Stimulated activated CD4-positive, alpha-beta T cell treated with anti-CD3 and anti-CD28 coated beads, Interleukin-12 subunit alpha, Interleukin-12 subunit beta, amount 100 ng/mL, for 48 hours (primary cell): ENCODE results near the gene NUP188.
A peak's percentile ranks its signal among the peaks of the same experiment; 100 is the strongest.

Source experiments
- DNase-seq, 3 donors: peaks; one replicate each; pipeline ENCODE4 v3.0.0-alpha.2; 2020; ENCODE audit warnings: low read depth in 2 of 3, low spot score in 1 of 3

NUP188 gene

DNA sequence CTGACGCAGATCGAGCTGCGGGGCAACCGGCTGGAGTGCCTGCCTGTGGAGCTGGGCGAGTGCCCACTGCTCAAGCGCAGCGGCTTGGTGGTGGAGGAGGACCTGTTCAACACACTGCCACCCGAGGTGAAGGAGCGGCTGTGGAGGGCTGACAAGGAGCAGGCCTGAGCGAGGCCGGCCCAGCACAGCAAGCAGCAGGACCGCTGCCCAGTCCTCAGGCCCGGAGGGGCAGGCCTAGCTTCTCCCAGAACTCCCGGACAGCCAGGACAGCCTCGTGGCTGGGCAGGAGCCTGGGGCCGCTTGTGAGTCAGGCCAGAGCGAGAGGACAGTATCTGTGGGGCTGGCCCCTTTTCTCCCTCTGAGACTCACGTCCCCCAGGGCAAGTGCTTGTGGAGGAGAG is 31.3 kb upstream of the NUP188 start:
- DNase-seq = no peak

DNA sequence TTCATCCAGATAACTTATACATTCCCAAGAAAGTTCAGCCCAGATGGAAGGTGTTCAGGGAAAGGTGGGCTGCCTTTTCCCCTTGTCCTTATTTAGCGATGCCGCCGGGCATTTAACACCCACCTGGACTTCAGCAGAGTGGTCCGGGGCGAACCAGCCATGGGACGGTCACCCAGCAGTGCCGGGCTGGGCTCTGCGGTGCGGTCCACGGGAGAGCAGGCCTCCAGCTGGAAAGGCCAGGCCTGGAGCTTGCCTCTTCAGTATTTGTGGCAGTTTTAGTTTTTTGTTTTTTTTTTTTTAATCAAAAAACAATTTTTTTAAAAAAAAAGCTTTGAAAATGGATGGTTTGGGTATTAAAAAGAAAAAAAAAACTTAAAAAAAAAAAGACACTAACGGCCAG is 30.8 kb upstream of the NUP188 start:
- no peak for DNase-seq

DNA sequence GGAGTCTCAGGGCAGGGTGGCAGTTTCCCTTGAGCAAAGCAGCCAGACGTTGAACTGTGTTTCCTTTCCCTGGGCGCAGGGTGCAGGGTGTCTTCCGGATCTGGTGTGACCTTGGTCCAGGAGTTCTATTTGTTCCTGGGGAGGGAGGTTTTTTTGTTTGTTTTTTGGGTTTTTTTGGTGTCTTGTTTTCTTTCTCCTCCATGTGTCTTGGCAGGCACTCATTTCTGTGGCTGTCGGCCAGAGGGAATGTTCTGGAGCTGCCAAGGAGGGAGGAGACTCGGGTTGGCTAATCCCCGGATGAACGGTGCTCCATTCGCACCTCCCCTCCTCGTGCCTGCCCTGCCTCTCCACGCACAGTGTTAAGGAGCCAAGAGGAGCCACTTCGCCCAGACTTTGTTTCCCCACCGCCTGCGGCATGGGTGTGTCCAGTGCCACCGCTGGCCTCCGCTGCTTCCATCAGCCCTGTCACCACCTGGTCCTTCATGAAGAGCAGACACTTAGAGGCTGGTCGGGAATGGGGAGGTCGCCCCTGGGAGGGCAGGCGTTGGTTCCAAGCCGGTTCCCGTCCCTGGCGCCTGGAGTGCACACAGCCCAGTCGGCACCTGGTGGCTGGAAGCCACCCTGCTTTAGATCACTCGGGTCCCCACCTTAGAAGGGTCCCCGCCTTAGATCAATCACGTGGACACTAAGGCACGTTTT is 30.2 kb upstream of the NUP188 start:
- DNase-seq = no peak

DNA sequence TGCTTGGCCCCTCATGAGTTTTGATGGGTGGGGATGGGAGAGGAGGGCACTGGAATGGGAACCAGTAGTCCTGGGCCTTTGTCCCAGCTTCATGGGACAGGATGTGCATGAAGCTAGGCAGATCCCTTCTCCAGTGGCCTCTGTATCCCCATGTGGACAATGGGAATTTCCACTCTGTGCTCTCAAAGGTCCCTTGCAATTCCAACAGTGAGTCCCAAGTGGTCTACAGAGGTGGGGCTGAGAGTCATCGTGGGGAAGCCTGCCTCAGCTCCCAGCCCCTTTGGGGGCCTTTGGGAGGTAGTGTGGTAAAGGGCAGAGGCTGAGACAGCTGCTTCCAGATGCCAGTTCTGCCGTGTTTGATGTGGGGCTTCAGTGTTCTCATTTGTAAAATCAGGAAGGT is 28.6 kb upstream of the NUP188 start:
- DNase-seq = no peak

DNA sequence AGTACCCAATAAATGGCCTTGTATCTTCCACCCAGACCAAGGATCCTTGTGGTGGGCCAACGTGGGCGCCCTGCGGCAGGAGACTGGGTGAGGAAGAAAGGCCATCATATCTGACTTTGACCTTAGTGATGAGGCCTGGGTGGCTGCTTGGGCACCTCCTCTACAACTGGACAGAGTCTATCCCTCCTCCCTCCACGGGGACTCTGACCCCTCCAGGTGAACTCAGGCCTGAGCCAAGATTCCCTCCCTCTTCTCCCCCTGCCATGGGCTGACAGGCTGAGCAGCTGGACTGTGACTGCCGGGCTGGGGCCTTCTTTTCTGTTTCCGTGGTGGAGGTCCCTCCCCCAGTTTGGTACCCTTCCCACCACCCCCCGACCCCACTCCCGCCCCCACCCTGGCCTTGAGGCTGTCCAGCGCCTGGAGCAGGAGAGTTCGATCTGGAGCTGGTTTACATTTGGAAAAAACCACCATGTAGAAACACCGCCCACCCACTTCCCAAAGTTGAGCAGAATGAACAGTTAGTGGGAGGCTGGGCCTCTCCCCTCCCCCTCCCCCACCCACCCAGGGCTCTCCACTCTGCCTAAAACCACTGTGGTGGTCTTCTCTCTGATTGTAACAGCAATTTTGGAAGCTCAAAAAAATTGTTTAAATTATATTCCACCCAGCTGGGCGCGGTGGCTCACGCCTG is 28.0 kb upstream of the NUP188 start:
- no peak for DNase-seq

DNA sequence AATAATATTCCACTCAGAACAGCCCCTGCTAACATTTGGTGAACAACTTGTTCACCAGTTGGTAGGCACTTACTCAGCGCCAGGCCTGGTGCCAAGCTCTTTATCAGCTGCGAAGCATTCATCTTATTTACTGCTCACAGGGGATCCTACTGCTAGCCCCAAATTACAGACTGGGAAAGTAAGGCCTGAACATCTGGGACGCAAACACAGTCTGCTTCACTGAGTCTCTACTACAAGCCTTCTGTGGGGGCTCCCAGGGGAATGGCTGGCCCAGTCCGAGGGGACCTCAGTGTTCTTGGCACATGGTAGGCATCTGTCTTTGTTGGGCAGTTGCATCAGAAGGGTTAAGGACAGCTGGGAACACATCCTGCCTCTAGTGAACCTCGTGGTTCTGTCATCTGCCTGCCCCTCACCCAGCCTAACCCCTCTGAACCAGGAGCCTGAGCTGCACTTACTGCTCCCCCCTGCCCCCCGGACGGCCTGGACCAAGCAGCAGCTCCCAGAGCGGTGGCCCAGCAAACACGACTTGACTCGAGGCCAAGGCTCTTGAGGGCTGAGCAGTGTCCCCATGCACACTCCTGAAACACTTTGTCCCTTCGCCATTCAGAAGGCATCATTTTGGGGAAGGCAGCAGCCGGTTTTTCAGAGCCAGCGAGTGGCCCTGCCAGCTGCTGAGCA is 27.0 kb upstream of the NUP188 start, which contains the start of gene PHYHD1:
Gene PHYHD1 (plus strand): TSS at position 602 of the 678 bp plus-strand sequence. CDS start 1,342 bp downstream, outside the sequence.
- no peak for DNase-seq

DNA sequence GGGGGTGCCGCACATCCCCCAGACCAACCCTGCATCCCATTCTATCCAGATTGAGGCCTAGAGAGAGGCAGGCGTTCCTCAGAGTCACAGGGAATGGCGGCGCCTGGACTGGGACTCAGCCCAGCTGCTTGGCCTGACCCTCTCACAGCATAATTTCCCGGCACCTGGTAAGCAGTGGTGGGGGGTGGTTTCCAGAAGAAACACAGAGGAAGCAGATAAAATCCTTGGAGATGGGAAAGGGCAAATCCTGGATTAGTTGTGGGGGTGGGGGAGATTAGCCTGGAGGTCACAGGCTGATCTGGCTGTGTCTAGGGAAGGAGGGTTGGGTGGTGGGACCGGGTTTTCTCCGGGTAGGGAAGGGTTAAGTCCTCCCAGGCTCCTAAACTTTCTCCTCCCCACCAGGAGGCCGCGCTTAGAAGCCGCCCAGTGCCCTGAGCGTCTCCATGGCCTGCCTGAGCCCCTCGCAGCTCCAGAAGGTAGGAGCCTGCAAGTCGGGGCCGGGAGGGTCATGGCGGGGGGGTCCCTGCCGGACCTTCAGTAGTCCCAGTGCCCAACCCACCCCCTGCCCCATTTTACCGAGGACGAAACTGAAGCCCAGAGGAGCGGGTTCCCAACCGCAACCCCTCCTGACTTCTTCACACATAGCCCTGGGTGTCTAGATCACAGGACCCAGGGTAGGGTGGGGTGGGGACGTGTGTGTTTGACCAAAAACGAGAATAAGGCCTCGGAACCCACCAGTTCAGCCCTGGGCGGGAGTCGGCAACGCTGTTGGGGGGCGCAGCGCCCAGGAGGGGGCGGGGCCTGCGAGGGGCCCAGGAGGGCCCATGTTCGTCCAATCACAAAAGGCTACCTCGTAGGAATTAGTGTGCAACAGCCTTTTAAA is 25.4 kb upstream of the NUP188 start:
- no peak for DNase-seq

DNA sequence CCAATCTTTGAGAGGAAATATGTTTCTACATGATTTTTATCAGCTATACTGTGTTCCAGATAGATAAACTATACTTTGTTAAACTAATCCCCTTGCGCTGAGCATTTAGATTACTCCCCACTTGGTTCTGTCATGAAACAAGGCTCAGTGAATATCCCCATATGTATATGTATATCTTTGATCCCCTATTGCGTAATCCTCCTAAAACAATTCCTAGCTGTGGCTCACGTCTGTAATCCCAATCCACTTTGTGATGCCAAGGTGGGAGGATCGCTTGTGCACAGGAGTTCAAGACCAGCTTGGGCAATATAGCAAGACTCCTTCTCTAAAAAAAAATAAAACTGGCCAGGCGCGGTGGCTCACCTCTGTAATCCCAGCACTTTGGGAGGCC is 24.0 kb upstream of the NUP188 start:
- no peak for DNase-seq

DNA sequence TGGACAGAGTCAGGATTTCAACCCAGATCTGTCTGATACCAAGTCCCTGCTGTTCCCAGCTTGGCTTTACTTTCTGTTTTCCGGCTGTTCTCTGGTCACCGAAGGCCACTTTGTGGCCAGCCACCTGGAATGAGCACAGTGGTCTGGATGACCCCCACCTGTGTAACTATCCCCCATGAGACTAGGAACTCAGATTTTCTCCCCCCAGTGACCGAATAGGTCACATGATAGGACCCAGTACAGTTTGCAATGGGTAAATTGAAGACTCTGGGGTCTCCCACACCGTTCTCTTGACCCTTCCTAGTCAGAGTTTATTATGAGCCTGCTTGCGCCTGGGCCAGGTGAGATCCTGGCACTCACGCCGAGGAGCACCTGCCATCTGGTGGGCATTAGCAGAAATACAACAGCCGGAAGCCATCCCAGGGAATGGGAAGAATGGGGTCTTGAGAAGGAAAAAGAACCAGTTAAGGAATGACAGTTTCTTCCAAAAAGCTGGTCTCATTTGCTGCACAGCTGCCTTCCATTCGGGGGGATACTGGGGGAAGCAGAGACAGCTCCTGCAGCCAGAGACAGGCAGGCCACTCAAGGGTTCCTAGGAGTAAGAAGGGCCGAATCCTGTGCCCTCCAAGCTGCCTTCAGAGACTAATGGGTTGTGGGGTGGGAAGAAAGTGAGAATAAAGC is 19.6 kb upstream of the NUP188 start:
- peak; percentile 16 to 44 (median 28) for DNase-seq

DNA sequence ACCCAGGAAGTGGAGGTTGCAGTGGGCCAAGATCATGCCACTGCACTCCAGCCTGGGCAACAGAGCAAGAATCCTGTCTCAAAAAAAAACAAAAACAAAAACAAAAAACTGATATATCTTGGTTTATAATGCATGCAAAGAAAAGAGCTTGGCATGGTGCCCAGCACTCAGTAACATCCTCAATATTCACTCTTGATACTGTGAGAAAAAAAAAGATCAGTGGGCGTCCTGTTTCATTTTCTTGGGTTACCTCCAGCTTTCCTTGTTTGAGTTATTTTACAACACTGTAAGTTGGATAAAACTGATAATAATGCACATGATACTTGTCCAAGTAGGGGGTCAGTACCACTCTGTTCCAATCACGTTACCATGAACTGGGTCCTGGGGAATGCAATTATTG is 18.9 kb upstream of the NUP188 start:
- DNase-seq = no peak

DNA sequence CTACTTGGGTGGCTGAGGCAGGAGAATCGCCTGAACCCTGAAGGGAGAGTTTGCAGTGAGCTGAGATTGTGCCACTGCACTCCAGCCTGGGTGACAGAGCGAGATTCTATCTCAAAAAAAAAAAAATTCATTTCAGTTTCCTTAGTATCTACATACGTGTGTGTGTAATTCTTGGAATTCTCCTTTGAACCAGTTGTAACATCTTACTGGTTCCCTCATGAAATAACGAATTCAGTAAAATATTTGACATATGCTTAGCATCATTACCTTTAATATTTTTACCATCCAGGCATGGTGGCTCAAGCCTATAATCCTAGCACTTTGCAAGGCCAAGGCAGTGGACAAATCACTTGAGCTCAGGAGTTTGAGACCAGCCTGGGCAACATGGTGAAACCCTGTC is 17.9 kb upstream of the NUP188 start:
- no peak for DNase-seq

DNA sequence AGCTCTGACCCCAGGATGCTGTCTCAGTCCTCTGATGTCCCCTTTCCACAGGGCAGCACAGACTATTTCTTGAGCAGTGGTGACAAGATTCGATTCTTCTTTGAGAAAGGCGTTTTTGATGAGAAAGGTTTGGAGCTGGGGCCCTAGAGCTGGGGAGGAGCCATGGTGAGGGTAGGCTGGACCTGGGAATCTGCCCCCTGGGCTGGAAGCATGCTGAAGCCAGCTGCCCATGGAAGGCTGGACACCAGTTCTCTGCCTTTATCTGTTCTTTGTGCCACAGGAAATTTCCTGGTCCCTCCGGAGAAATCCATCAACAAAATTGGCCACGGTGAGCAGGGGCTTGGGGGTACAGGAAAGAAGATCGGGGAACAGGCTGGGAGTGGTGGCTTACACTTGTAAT is 13.8 kb upstream of the NUP188 start:
- no peak for DNase-seq

DNA sequence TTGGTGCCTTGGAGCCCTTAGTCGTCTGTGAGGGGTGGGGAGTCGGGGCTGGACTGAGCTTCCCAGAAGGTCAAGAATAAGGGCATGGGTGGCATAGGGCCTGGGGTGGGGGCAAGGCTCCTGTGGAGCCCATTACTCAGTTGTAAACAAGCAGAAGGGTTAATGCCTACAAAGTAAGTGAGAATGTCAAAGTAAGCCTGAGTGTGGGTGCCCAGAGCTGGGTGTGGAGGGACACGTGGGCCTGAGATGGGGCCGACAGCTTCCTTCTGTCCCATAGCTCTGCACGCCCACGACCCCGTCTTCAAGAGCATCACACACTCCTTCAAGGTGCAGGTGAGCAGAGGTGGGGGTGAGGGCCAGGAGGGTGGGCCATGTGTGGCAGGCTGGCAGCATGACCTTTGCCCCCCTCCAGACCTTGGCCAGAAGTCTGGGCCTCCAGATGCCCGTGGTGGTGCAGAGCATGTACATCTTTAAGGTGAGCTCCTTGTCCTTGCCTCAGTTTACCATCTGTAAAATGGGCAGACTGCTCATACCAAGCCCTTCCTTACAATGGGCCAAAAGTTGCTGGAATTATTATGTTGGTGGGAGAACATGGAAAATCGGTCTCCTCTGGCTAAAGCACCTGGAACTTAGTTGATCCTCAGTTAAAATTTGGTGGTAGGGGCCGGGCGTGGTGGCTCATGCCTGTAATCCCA is 11.2 kb upstream of the NUP188 start:
- DNase-seq = no peak

DNA sequence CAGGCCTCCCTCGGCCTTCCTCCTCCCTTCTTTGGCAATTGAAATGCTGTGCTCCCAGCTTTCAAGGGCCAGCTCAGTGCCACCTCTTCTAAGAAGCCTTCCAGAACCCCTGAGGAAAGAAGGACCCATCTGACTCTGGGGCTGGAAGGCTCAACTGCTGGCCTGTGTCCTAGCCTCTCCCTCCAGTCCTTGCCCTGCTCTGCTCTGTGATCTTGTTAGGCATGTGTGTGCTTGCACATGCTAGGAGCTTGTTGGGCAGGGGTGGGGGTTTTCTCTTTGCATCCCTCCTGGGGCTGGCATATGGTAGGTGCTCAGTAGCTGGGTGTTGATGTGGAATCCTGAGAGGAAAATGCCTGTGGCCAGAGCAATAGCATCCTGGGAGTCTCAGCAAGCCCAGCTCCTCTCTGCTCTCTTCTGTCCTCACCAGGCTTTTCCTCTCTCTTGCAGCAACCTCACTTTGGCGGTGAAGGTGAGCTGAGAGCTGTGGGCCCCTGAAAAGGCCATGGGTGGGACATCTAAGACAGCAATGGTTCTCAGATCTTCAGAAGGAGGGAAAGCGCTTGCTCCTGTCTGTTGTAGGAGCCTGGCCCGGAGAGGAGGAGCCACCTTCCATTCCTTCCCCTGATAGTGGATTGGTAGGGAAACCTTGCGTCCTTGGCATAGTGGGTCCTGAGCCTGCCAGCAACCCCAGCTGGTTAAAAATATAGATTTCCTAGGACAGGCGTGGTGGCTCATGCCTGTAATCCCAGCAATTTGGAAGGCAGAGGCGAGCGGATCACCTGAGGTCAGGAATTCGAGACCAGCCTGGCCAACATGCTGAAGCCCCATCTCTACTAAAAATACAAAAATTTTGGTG is 10.0 kb upstream of the NUP188 start:
- no peak for DNase-seq

DNA sequence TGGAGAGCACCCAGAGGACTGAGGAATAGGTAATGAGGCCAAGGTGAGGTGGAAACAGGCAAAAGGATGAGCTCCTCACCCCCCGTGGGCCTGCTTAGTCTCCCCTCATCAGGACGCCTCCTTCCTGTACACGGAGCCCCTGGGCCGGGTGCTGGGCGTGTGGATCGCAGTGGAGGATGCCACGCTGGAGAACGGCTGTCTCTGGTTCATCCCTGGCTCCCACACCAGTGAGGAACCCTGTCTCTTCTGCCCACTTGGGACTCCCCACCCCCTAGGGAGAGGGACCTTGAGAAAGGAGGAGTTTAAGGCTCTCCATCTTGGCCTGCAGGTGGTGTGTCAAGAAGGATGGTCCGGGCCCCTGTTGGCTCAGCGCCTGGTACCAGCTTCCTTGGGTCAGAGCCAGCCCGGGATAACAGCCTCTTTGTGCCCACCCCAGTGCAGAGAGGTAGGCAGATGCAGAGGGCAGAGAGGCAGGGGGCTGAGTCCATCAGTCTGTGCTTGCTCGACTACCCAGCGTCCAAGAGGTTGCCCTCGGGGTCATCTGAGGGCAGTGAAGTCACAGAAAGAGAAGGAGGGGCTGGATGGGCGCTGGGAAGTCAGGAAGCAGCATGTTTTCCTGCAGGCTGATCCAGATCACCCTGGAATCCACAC is 7.1 kb upstream of the NUP188 start:
- no peak for DNase-seq

DNA sequence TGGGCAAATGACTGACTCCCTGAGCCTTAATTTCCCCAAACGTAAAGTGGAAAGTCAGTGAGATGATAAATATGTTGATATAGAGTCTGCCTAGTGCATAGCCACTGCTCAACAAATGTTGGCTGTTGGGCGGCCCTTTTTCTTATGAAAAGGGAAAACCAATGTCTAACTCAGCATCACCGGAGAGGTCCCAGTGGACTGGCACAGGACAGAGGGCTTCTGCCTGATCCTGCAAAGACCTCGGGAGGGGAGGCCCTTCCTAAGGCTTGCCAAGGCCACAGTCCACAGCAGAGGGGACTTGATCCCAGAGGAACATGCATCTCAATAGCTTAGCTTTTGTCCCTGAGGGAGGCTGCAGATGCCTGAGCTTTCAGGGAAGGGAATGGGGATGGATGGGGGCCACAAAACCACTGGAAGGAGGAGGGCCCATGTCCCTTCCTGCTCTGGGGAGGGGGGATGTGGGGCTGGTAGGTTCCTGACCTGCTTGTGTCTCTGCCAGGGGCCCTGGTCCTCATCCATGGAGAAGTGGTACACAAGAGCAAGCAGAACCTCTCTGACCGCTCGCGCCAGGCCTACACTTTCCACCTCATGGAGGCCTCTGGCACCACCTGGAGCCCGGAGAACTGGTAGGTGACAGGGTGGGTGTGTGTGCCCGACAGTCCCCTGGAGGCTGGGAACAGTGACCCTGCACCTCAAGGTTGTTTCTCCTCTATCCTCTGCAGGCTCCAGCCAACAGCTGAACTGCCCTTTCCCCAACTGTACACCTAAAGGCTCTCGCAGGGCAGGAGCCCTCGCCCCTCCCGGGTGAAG is 6.3 kb upstream of the NUP188 start:
- DNase-seq = no peak

DNA sequence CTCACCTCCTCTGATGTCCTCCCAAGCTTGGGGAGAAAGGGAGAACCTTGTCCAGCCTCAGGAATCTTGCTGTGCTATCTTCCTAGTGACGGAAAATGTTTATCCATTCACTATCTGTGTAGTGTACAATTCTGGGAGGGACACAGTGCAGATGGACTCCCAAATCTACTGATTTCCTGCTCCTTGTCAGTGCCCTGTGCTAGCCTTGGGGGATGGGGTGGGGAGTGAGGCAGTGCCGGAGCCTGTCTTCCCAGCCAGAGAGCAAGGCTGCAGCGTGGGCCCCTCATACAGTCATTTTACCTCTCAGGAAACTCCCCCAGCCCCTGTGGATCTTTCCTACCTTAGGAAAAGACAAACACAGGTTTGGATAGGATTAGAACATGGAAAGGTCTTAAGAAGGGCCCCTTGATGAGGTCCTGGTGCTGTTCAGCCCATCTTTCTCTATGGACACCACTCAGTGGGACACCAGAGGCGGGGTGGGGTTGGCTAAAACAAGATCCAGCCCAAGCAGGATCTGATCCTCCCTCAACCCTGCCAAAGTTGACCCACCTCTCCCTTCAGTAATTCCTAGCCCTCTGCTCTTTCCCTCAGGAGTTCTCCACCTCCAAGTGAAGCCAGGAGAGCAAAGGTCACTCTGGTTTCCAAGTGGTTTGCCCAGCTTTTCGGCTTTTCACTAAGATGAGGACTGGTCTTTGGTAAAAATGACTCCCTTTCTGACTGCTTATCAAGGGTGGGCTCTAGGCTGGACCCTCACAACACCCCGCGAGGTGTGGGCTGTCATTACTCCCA is 3.5 kb upstream of the NUP188 start:
- DNase-seq = no peak
